ENCODE data around the gene SGO2. TPM values are rescaled to one million over a fixed set of nuclear protein-coding genes. Genes with fewer than 3 reads are reported as not detected.

Gene SGO2
- polyA plus RNA-seq, 1 experiment, result 3.2 TPM

- peaks cover 6% of the 10 kb centered on the region for H3K36me3 ChIP-seq (ENCODE audit: control insufficient read depth, insufficient read depth, low read length)
- no peaks in the 10 kb centered on the region for H3K27me3 ChIP-seq (ENCODE audit: control insufficient read depth, insufficient read depth, low read length)
- DNase-seq (ENCODE audit: low read depth), result no peak
- no peak overlapping the region for H3K4me3 ChIP-seq (ENCODE audit: low read depth, low read length)
- no peak for TF ChIP-seq CTCF (IDR thresholded peaks at IDR 0.05; ENCODE audit: insufficient read depth, low read depth, low read length)
- ChIA-PET POLR2A (no interaction called here), CTCF (interaction anchor here (1.0 kb wide), 1 partner anchor 510 kb away, joined by 3 read pairs; no protein-coding TSS in a partner anchor)
Measured at GRCh38 chr2:200490001-200490400, 36.0 kb upstream of the SGO2 start.

GRCh38 chr2:200492656-200493055, 33.4 kb upstream of the SGO2 start:
- CTCF ChIA-PET, result interaction anchor here (1.2 to 2.5 kb wide), 2 partner anchors 8 to 10 kb away, joined by 4 to 8 read pairs; no protein-coding TSS in a partner anchor
- no peaks in the 10 kb centered on the region for H3K27me3 ChIP-seq (ENCODE audit: control insufficient read depth, insufficient read depth, low read length)
- H3K4me3 ChIP-seq (ENCODE audit: low read depth, low read length), result no peak overlapping the region
- POLR2A ChIA-PET, result no interaction called here
- peak; percentile 28 for DNase-seq (ENCODE audit: low read depth)
- H3K36me3 ChIP-seq (ENCODE audit: control insufficient read depth, insufficient read depth, low read length), result peaks cover 10% of the 10 kb centered on the region
- TF ChIP-seq CTCF (IDR thresholded peaks at IDR 0.05; ENCODE audit: insufficient read depth, low read depth, low read length), result no peak

GRCh38 chr2:200494048-200494447, 32.0 kb upstream of the SGO2 start:
- H3K4me3 ChIP-seq (ENCODE audit: low read depth, low read length), result no peak overlapping the region
- POLR2A ChIA-PET, result no interaction called here
- DNase-seq (ENCODE audit: low read depth), result no peak
- H3K27me3 ChIP-seq (ENCODE audit: control insufficient read depth, insufficient read depth, low read length), result no peaks in the 10 kb centered on the region
- TF ChIP-seq CTCF (IDR thresholded peaks at IDR 0.05; ENCODE audit: insufficient read depth, low read depth, low read length), result no peak
- CTCF ChIA-PET, result interaction anchor here (0.8 to 2.5 kb wide), 2 partner anchors 10 to 13 kb away, joined by 3 to 8 read pairs; no protein-coding TSS in a partner anchor
- peaks cover 10% of the 10 kb centered on the region for H3K36me3 ChIP-seq (ENCODE audit: control insufficient read depth, insufficient read depth, low read length)

GRCh38 chr2:200496696-200497095, 29.3 kb upstream of the SGO2 start:
- CTCF ChIA-PET, result interaction anchor here (0.6 to 2.5 kb wide), 5 partner anchors 11 to 523 kb away, joined by 3 to 12 read pairs (median 6); partner anchors contain the start of gene KCTD18

More at GRCh38 chr2:200496696-200497095, 29.3 kb upstream of the SGO2 start:
- no peak for TF ChIP-seq CTCF (IDR thresholded peaks at IDR 0.05; ENCODE audit: insufficient read depth, low read depth, low read length)
- Histone ChIP-seq H3K27me3 (ENCODE audit: control insufficient read depth, insufficient read depth, low read length) (no peaks in the 10 kb centered on the region), H3K36me3 (ENCODE audit: control insufficient read depth, insufficient read depth, low read length) (peaks cover 6% of the 10 kb centered on the region), H3K4me3 (ENCODE audit: low read depth, low read length) (no peak overlapping the region)
- POLR2A ChIA-PET, result no interaction called here
- DNase-seq (ENCODE audit: low read depth), result no peak
